GM18508 (cell line): ENCODE measurements around the gene MINAR2.

Source experiments
- ATAC-seq: cut with Tn5 transposase; IDR thresholded peaks from one replicate; pipeline ENCODE4 v1.9.1; 2021; ENCODE audit warnings: moderate number of reproducible peaks; ENCODE audit not compliant: insufficient read depth, unreplicated experiment

The MINAR2 gene

GRCh38 chr5:129770024-129770820 is 22.3 kb downstream of the MINAR2 start:
- ATAC-seq = no peak

GRCh38 chr5:129771058-129771838 is 23.4 kb downstream of the MINAR2 start:
- ATAC-seq = peak; percentile 57

GRCh38 chr5:129773376-129773775 is 25.5 kb downstream of the MINAR2 start:
- no peak for ATAC-seq

- no peak for ATAC-seq
Measured at GRCh38 chr5:129781594-129781993, 33.7 kb downstream of the MINAR2 start.

GRCh38 chr5:129803403-129803802 is 55.5 kb downstream of the MINAR2 start:
- ATAC-seq = no peak

- no peak for ATAC-seq
Measured at GRCh38 chr5:129804705-129805104, 56.8 kb downstream of the MINAR2 start.

- ATAC-seq = no peak
Measured at GRCh38 chr5:129807162-129807814, 59.4 kb downstream of the MINAR2 start.
